Ovary (tissue), 9 donors: ENCODE results near the gene FBXL16. TPM values are rescaled to one million over a fixed set of nuclear protein-coding genes. Genes with fewer than 3 reads are reported as not detected.

Experiments
- DNase-seq, 5 donors: peaks; one replicate each; pipeline ENCODE4 v3.0.0-alpha.2; 2019 to 2020
- H3K27ac ChIP-seq, 2 donors: fragments of 200-600 bp; one replicate each; pipeline versions ENCODE4 v1.5.1 to v1.8.0; 2019 to 2022
- H3K27me3 ChIP-seq: fragments of 200-600 bp; one replicate; pipeline ENCODE4 v1.8.0; 2022
- H3K36me3 ChIP-seq: fragments of 200-600 bp; sonication (generic); one replicate; pipeline ENCODE4 v1.5.1; 2019
- H3K4me1 ChIP-seq: one replicate; pipeline ENCODE4 v1.8.1; 2013; ENCODE audit warnings: mild to moderate bottlenecking, moderate library complexity; ENCODE audit not compliant: insufficient read depth
- H3K4me3 ChIP-seq: fragments of 200-600 bp; sonication (generic); one replicate; pipeline ENCODE4 v1.5.1; 2017
- H3K9me3 ChIP-seq, 2 donors: fragments of 200-600 bp in 1 of 2; sonication (generic) in 1 of 2; one replicate each; pipeline versions ENCODE4 v1.5.1 to v1.8.1; 2013 to 2019; ENCODE audit warnings: mild to moderate bottlenecking in 1 of 2, moderate library complexity in 1 of 2
- EP300 ChIP-seq: sonication (generic); formaldehyde crosslinking; IDR thresholded peaks from one replicate; pipeline ENCODE4 v1.6.1; 2017; ENCODE audit warnings: antibody characterized with exemption
- POLR2A ChIP-seq: fragments of 450-650 bp; IDR thresholded peaks from one replicate; pipeline ENCODE4 v1.6.1; 2017; ENCODE audit warnings: antibody characterized with exemption, mild to moderate bottlenecking, moderate library complexity
- WGBS, 3 donors: extraction: QIAGEN DNeasy Blood & Tissue Kit in 1 of 3; methylation state at CpG; one replicate each; pipeline versions ENCODE4 v1.1.5 to v1.1.7; 2013 to 2017; 5-methylcytosine and 5-hydroxymethylcytosine counted together
- intact Hi-C, 4 donors: fragments of 100-400 bp; cut with DNase I; formaldehyde crosslinking; loops; one replicate each; pipeline versions ENCODE4 v1.11.0 to v1.15.1; 2022 to 2023
- polyA plus RNA-seq, 2 donors: library from polyadenylated mRNA; stranded (reverse); fragments of 200-250 nt in 1 of 2; fragments of 350-450 nt in 1 of 2; fragmentation: Illumina TruSeq in 1 of 2; extraction: RNeasy Lipid Tissue Mini Kit (QIAGEN cat#74804) in 1 of 2; gene quantifications; one replicate each; pipeline ENCODE4 v1.2.3, GENCODE V29; 2013 to 2014
- total RNA-seq, 7 donors: library from RNA; depleted of rRNA in 2 of 7; stranded (reverse); fragments of >200 nt in 2 of 7; fragmentation: NEBNext Ultra II Directional in 3 of 7; extraction: Animal tissue kit (Norgen Biotek cat#: 25700) in 3 of 7; gene quantifications; one replicate each; pipeline versions ENCODE4 v1.1.0 to v1.2.4, GENCODE V29; 2016 to 2023
- TF ChIP-seq, protein P1 (sequence below), 3 donors: fragments of 450-650 bp in 2 of 3; fragments of 200-600 bp in 1 of 3; IDR thresholded peaks; one replicate each; pipeline versions ENCODE4 v1.5.1 to v1.8.0; 2016 to 2022; ENCODE audit warnings: antibody characterized with exemption in 3 of 3, mild to moderate bottlenecking in 1 of 3
- donor health status: DM: no; HTN: no; CAD: no; lungs with moderate emphysema.
- donor health status: DM: no; HTN: no; CAD: no.
- donor health status: Bipolar disorder and iron deficiency.
- donor health status: DM: yes; HTN: yes; CAD: no.
- donor health status: DM: no; HTN: no; CAD: no.
- donor health status: DM: yes; HTN: yes; CAD: no.

Gene FBXL16
- total and polyA plus RNA-seq, 9 donors, result 0.22 to 2.5 (median 0.95) TPM; not detected in 1

DNA sequence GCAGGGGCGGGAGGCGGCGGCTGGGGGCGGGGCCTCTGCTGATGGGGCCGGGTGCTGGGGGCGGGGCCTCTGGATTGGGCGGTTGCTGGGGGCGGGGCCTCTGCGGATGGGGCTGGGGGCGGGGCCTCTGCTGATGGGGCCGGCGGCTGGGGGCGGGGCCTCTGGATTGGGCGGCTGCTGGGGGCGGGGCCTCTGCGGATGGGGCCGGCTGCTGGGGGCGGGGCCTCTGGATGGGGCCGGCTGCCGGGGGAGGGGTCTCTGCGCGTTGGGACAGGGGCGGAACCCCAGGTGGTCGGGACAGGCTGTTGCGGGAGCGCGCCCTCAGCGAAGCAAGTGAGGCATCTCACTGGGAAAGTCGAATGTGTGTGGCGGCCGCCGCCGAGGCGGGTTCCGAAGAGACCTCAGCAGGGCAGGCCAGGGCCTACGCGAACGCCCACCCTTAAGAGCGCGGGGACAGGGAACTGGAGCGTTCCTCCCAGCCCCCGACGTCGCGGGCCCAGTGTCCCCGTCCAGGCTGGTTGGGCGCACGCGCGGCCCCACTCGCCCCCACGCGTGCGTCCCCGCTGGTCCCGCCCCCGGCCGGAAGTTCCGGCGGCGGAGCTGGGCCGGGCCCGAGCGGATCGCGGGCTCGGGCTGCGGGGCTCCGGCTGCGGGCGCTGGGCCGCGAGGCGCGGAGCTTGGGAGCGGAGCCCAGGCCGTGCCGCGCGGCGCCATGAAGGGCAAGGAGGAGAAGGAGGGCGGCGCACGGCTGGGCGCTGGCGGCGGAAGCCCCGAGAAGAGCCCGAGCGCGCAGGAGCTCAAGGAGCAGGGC, 25.6 kb downstream of the FBXL16 start, which contains the start of gene STUB1:
Gene STUB1, plus strand, starts transcription at position 597 of the 811 bp plus-strand sequence. Its CDS starts 116 bp downstream, at position 713.
- H3K4me1 ChIP-seq, result peaks cover 29% of the 10 kb centered on the region
- TF ChIP-seq, protein P1, sequence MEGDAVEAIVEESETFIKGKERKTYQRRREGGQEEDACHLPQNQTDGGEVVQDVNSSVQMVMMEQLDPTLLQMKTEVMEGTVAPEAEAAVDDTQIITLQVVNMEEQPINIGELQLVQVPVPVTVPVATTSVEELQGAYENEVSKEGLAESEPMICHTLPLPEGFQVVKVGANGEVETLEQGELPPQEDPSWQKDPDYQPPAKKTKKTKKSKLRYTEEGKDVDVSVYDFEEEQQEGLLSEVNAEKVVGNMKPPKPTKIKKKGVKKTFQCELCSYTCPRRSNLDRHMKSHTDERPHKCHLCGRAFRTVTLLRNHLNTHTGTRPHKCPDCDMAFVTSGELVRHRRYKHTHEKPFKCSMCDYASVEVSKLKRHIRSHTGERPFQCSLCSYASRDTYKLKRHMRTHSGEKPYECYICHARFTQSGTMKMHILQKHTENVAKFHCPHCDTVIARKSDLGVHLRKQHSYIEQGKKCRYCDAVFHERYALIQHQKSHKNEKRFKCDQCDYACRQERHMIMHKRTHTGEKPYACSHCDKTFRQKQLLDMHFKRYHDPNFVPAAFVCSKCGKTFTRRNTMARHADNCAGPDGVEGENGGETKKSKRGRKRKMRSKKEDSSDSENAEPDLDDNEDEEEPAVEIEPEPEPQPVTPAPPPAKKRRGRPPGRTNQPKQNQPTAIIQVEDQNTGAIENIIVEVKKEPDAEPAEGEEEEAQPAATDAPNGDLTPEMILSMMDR (IDR thresholded peaks at IDR 0.05), result no peak
- TF ChIP-seq POLR2A (peak; percentile 61), EP300 (no peak)
- WGBS, 3 donors, result 0 to 1% (median 1%) methylated on average over 17 to 91 of the region's 91 CpGs
- peak within 1 kb of the TSS; percentile 57 for H3K4me3 ChIP-seq
- no peaks in the 10 kb centered on the region for H3K36me3 ChIP-seq
- H3K27me3 ChIP-seq, result no peaks in the 10 kb centered on the region
- H3K27ac ChIP-seq, result peak within 1 kb of the TSS; percentile 92 to 97
- H3K9me3 ChIP-seq, result no peaks in the 10 kb centered on the region
- intact Hi-C loops, result no loop called here
- DNase-seq, result peak; percentile 89 to 94 (median 93)

DNA sequence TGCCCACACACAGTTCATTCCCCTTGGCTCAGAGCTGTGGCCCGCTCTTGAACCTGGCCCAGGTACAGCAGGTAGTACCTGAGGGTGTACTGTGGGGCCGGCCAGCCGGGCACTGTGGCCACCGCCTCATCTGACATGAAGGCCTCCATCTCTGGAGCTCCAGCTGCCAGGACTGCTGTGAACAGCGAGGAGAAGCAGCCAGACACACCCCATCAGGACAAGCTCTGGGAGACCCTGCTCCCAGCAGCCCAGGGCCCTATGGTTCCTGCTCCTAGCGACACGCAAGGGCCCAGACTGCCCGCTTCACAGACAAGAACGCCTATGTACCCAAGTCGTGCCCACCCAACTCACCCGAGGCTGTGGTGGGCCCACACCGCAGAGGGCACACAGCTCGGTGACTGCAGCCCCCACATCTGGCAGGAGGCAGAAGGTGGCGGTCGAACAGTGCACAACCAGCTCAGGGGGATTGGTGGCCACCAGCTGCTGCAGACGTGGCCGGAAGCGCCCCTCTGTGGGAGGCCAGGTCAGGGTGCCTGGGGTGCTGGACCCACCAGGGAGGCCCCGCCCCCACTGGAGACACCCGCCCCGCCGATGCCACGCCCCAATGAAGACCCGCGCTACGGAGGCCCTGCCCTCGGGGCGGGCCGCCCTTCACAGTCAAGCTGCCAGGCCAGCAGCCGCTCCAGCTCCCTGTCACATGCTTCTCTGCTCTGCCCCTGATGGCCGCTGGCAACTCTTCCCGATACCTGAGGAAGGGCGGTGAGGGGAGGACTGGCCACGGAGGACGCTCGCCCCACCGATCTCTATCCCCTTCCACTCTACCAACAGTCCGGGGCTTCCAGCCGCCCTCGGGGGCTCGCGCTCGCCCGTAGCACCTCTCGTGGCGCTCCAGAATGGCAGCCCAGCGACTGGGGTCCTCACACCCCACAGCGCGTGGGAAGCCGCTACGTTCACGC, 26.5 kb downstream of the FBXL16 start:
- Histone ChIP-seq H3K36me3 (no peaks in the 10 kb centered on the region), H3K9me3 (no peaks in the 10 kb centered on the region), H3K27me3 (no peaks in the 10 kb centered on the region), H3K4me1 (peaks cover 25% of the 10 kb centered on the region), H3K27ac (peak overlapping the region; percentile 67 to 78), H3K4me3 (peak overlapping the region; percentile 51)
- DNase-seq, result peak; percentile 71 to 83 (median 82)
- intact Hi-C loops, result no loop called here
- TF ChIP-seq, protein P1 (IDR thresholded peaks at IDR 0.05), result no peak
- no peak for TF ChIP-seq POLR2A
- TF ChIP-seq EP300, result no peak
- WGBS, 3 donors, result 19 to 32% (median 30%) methylated on average over 29 to 52 of the region's 52 CpGs

GRCh38 chr16:678209-678857, 27.3 kb downstream of the FBXL16 start:
- DNase-seq, result peak in 3 of 5 donors; percentile 40 to 63 (median 57)
- TF ChIP-seq POLR2A (no peak), EP300 (no peak)
- TF ChIP-seq, protein P1 (IDR thresholded peaks at IDR 0.05), result no peak
- no peak overlapping the region for H3K4me3 ChIP-seq
- H3K9me3 ChIP-seq, result no peaks in the 10 kb centered on the region
- peaks cover 20% of the 10 kb centered on the region for H3K4me1 ChIP-seq
- no peak overlapping the region for H3K27ac ChIP-seq
- WGBS, 3 donors, result 62 to 72% (median 70%) methylated on average over 21 of the region's 21 CpGs
- H3K36me3 ChIP-seq, result no peaks in the 10 kb centered on the region
- no peaks in the 10 kb centered on the region for H3K27me3 ChIP-seq
- intact Hi-C loops, result no loop called here
